ENCODE results near the gene VPS41. TPM values are rescaled to one million over a fixed set of nuclear protein-coding genes. Genes with fewer than 3 reads are reported as not detected.

VPS41 gene
- total RNA-seq, 1 donor from 2014 or later = 95.5 TPM

DNA sequence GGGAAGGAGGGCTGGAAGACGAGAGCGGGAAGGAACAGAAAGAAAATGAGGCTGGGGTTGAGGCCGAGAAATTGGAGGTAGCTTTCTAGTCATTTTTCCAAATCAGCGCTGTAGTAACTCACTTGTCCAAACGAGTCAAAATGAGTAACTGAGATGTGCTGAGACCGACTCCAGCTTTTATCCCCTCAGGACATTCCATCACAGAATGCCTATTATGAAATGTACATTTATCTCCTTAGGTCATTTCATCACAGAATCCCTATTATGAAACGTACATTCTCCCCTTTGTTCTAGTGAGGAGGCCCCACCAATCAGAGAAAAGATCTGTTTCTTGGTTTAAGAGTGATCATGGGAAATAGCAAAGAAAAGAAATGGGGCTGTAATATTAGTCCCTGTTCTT, 222.1 kb downstream of the VPS41 start:
- H3K27me3 Mint-ChIP-seq = no peaks in the 10 kb centered on the region
- H3K27ac Mint-ChIP-seq = no peak overlapping the region
- no peak for DNase-seq (ENCODE audit: extremely low spot score, unreplicated experiment)
- no peak overlapping the region for H3K4me3 Mint-ChIP-seq
- TF ChIP-seq, protein P1, sequence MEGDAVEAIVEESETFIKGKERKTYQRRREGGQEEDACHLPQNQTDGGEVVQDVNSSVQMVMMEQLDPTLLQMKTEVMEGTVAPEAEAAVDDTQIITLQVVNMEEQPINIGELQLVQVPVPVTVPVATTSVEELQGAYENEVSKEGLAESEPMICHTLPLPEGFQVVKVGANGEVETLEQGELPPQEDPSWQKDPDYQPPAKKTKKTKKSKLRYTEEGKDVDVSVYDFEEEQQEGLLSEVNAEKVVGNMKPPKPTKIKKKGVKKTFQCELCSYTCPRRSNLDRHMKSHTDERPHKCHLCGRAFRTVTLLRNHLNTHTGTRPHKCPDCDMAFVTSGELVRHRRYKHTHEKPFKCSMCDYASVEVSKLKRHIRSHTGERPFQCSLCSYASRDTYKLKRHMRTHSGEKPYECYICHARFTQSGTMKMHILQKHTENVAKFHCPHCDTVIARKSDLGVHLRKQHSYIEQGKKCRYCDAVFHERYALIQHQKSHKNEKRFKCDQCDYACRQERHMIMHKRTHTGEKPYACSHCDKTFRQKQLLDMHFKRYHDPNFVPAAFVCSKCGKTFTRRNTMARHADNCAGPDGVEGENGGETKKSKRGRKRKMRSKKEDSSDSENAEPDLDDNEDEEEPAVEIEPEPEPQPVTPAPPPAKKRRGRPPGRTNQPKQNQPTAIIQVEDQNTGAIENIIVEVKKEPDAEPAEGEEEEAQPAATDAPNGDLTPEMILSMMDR (conservative IDR thresholded peaks at IDR 0.05) = no peak
- no peaks in the 10 kb centered on the region for H3K36me3 Mint-ChIP-seq
- H3K9me3 Mint-ChIP-seq = peaks cover 11% of the 10 kb centered on the region
- peaks cover 4% of the 10 kb centered on the region for H3K4me1 Mint-ChIP-seq (ENCODE audit: unreplicated experiment)

DNA sequence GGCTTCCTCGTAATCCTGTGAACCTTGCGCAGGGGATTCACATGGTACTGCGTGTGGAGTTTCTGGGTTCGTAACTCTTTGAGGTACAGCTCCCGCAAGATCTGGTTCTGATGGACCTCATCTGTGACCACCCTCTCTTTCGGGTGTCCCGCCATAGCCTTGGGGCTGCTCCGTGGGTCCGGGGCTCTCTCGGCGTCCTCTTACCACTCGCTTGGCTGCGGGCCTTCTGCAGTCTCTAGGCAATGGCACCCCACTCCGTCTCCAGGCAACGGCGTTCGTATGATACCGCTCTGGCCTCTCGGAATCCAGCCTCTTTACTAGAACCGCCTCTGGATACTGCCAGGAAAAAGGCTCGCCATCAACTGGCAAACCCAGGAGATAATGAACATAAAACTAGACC, 223.1 kb downstream of the VPS41 start:
- peaks cover 14% of the 10 kb centered on the region for H3K4me1 Mint-ChIP-seq (ENCODE audit: unreplicated experiment)
- TF ChIP-seq, protein P1 (conservative IDR thresholded peaks at IDR 0.05) = no peak
- H3K4me3 Mint-ChIP-seq = no peak overlapping the region
- DNase-seq (ENCODE audit: extremely low spot score, unreplicated experiment) = no peak
- no peaks in the 10 kb centered on the region for H3K36me3 Mint-ChIP-seq
- no peaks in the 10 kb centered on the region for H3K27me3 Mint-ChIP-seq
- H3K27ac Mint-ChIP-seq = no peak overlapping the region
- peaks cover 8% of the 10 kb centered on the region for H3K9me3 Mint-ChIP-seq

GRCh38 chr7:38682606-38683005, 226.4 kb downstream of the VPS41 start:
- Mint-ChIP-seq H3K27me3 (peaks cover 5% of the 10 kb centered on the region), H3K9me3 (peaks cover 5% of the 10 kb centered on the region), H3K4me1 (ENCODE audit: unreplicated experiment) (peaks cover 14% of the 10 kb centered on the region), H3K4me3 (no peak overlapping the region), H3K27ac (no peak overlapping the region), H3K36me3 (no peaks in the 10 kb centered on the region)
- TF ChIP-seq, protein P1 (conservative IDR thresholded peaks at IDR 0.05) = no peak
- no peak for DNase-seq (ENCODE audit: extremely low spot score, unreplicated experiment)

DNA sequence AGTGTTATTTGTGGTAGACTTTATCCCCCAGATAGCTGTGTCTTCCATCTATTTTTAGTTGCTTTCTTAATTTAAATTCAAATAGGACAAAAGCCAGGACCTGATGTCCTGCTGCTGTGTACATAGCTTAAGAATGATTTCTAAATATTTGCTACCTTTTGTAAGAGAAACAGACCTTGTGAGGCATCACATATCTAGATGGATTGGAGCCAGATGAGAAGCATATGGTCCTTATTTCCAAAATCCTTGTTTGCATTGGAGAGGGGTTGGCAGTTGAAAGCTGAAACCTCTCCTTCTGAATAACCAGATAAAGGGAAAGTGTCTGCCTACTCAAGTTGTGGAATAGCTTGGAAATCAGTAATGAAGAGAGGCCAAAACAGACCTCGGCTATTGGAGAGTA, 227.1 kb downstream of the VPS41 start:
- Mint-ChIP-seq H3K4me1 (ENCODE audit: unreplicated experiment) (peaks cover 14% of the 10 kb centered on the region), H3K36me3 (no peaks in the 10 kb centered on the region), H3K4me3 (no peak overlapping the region), H3K9me3 (peaks cover 5% of the 10 kb centered on the region), H3K27me3 (peaks cover 5% of the 10 kb centered on the region), H3K27ac (no peak overlapping the region)
- TF ChIP-seq, protein P1 (conservative IDR thresholded peaks at IDR 0.05) = no peak
- DNase-seq (ENCODE audit: extremely low spot score, unreplicated experiment) = no peak

- H3K36me3 Mint-ChIP-seq = no peaks in the 10 kb centered on the region
- peaks cover under 1% of the 10 kb centered on the region for H3K9me3 Mint-ChIP-seq
- TF ChIP-seq, protein P1 (conservative IDR thresholded peaks at IDR 0.05) = no peak
- H3K27me3 Mint-ChIP-seq = peaks cover 5% of the 10 kb centered on the region
- H3K27ac Mint-ChIP-seq = no peak overlapping the region
- H3K4me1 Mint-ChIP-seq (ENCODE audit: unreplicated experiment) = peaks cover 14% of the 10 kb centered on the region
- no peak overlapping the region for H3K4me3 Mint-ChIP-seq
- no peak for DNase-seq (ENCODE audit: extremely low spot score, unreplicated experiment)
Measured at GRCh38 chr7:38679419-38679818, 229.6 kb downstream of the VPS41 start.

- no peak overlapping the region for H3K27ac Mint-ChIP-seq
- no peak overlapping the region for H3K4me3 Mint-ChIP-seq
- peaks cover 14% of the 10 kb centered on the region for H3K4me1 Mint-ChIP-seq (ENCODE audit: unreplicated experiment)
- peaks cover 5% of the 10 kb centered on the region for H3K27me3 Mint-ChIP-seq
- no peaks in the 10 kb centered on the region for H3K9me3 Mint-ChIP-seq
- no peak for DNase-seq (ENCODE audit: extremely low spot score, unreplicated experiment)
- H3K36me3 Mint-ChIP-seq = no peaks in the 10 kb centered on the region
- TF ChIP-seq, protein P1 (conservative IDR thresholded peaks at IDR 0.05) = no peak
Measured at GRCh38 chr7:38678698-38679054, 230.3 kb downstream of the VPS41 start.

All from type B pancreatic cell (in vitro differentiated cells).